Amniotic epithelial cell (primary cell): ENCODE results near the gene RPS16.
"Not testable (repeated sequence)": the region's sequence is repeated elsewhere in the genome, so short reads cannot be mapped to it uniquely, and the experiment has no call there.

Source experiments
- DNase-seq: peaks from one replicate; pipeline ENCODE4 v3.0.0-alpha.2; 2010; ENCODE audit warnings: low read depth

Gene RPS16

GRCh38 chr19:39435499-39436349, at the start of gene RPS16:
RPS16 (minus strand) TSS chr19:39435949; CDS start chr19:39435895, 54 bp downstream.
- peak; percentile 94 for DNase-seq

DNA sequence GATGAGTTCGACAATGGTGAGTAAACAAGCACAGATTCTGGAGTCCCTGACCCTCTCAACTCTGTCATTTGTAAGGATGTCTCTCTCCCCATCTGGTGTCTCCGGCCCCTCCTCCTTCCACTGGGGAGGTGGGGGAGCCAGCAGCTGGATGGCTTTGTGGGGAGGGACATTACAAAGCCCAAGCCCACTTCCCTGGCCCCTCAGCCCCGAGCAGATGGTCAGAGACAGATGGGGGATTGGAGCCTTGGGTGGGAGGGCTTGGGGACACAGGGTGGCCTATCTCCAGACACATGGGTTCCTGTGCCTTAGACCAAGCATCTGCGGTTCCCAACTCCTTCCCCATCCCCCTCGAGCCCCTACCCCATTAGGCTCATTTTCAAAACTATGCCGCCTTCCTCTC, 47.4 kb upstream of the RPS16 start:
- DNase-seq: no peak

GRCh38 chr19:39481676-39482075, 45.9 kb upstream of the RPS16 start:
- DNase-seq: no peak

DNA sequence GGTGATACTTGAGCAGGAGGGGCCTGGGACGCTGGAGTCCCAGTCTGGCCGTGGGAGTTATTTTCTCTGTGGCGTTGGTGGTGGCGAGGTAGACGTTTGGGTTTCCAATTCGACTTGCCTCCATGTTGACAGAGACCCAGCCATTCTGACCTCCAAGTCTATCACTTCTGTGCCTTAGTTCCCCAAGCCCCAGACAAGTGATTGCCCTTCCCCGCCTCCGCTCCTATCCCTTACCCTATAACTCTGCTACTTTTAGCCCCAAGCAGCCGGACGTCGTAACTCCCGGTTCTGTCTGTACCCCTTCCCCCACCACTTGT, 45.4 kb upstream of the RPS16 start:
- no peak for DNase-seq

DNA sequence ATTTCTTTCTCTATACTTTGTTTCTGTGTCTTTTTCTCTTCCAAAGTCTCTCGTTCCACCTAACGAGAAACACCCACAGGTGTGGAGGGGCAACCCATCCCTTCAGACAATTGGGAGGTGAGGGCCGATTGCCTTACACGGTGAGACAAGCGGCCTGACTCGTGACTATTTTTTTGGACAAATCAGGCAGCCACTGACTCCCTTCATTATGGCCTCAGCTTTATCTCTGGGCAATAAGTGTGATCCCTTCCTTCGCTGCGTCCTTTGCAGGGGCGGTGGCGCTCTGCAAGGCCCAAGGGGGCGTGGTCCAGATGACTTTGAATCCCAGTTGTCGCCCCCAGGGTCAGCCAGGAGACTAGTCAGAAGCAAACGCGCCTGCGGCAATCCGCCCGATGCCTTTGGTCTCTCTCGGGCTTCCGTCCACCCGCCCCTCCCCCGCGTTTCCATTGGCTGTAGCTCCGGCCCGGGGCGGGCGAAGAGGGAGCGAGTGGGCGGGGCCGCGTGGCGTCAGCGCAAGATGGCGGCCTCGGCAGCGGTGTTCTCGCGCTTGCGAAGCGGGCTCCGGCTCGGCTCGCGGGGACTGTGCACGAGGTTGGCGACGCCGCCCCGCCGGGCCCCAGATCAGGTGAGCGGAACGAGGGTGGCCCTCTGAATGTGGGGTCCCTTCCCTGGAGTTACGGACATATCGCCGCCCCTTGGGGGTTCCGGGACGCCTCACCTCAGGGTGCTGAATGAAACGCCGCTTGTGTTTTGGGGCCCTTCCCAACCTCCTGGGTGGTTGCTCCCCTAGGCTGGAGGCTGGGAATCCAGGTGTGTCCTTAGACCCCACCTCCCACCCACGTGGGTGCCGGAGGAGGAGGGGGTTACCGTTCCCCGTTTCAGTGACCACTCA, 44.8 kb upstream of the RPS16 start, which contains the start of gene TIMM50:
TSS of gene TIMM50 (plus strand) at position 502 of the 892 bp plus-strand sequence. CDS start at position 518, 16 bp downstream.
- peak; percentile 84 for DNase-seq

DNA sequence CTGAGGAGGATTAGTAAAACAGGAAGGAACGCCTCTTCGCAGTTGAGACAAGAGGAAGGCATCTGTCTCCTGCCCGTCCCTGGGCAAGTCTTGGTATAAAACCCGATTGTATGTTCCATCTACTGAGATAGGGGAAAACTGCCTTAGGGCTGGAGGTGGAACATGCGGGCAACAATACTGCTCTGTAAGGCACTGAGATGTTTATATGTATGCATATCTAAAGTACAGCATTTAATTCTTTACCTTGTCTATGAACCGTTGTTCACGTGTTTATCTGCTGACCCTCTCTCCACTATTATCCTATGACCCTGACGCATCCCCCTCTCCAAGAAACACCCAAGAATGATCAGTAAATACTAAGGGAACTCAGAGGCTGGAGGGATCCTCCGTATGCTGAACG, 44.2 kb upstream of the RPS16 start:
- DNase-seq: no peak

- not testable (repeated sequence) for DNase-seq
Observed at GRCh38 chr19:39479319-39479801, 43.6 kb upstream of the RPS16 start.

DNA sequence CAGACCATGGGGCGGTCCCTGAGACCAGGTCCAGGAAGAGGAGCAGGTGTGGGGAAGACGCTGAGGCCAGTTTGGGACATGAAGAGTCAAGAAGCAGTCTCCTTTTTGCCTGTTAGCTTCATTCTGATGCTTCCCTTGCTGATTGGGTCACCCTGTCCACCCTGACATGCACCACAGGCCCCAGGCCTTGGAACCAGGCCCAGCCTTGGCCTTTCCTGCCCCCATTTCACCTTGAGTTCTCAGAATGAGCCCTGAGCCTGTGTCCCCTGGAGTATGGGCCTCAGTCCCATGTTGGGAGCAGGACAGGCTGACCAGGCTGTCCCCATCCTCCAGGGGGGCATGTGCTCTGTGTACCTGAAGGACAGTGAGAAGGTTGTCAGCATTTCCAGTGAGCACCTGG, 40.0 kb upstream of the RPS16 start:
- DNase-seq: no peak

DNA sequence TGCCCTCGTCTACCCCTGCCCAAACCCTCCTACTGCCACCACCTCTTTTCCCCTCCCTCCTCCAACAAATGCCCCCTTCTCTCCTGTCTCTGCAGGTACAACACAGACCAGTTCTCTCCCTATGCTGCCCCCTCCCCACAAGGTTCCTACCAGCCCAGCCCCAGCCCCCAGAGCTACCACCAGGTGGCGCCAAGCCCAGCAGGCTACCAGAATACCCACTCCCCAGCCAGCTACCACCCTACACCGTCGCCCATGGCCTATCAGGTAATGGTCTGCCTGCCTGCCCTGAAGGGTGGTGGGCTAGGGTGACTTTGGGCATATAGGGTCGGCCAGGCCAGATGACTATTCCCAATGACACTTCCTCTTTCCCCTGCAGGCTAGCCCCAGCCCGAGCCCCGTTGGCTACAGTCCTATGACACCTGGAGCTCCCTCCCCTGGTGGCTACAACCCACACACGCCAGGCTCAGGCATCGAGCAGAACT, 38.4 kb upstream of the RPS16 start:
- DNase-seq: peak; percentile 32

DNA sequence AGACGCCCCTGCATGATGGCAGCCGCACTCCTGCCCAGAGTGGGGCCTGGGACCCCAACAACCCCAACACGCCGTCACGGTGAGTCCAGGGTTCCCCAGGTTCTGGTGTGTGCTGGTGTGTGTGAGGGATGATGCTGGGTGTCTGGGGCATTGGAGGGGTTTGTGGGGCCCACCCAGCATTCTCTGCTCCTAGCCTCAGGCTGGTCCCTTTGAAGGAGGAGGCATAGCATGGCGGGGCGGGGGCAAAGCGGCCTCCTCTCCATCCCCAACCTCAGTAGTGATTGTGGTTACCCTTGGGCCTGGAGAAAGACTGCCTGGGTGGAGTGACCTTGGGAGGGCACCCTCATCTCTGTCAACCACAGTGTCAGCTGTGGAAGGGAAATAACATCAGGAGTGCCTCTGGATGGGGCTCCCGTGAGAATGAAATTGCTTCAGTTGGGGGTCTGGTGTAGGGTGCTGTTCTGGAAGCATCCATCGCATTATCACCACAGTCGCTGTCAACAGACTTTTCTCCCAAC, 37.8 kb upstream of the RPS16 start:
- DNase-seq: no peak

- DNase-seq: no peak
Observed at GRCh38 chr19:39472746-39473442, 37.1 kb upstream of the RPS16 start.

- no peak for DNase-seq
Observed at GRCh38 chr19:39471756-39472536, 36.2 kb upstream of the RPS16 start.

- DNase-seq: peak; percentile 60
Observed at GRCh38 chr19:39470724-39471339, 35.1 kb upstream of the RPS16 start.

GRCh38 chr19:39469567-39469966, 33.8 kb upstream of the RPS16 start:
- no peak for DNase-seq

- DNase-seq: no peak
Observed at GRCh38 chr19:39469036-39469435, 33.3 kb upstream of the RPS16 start.

DNA sequence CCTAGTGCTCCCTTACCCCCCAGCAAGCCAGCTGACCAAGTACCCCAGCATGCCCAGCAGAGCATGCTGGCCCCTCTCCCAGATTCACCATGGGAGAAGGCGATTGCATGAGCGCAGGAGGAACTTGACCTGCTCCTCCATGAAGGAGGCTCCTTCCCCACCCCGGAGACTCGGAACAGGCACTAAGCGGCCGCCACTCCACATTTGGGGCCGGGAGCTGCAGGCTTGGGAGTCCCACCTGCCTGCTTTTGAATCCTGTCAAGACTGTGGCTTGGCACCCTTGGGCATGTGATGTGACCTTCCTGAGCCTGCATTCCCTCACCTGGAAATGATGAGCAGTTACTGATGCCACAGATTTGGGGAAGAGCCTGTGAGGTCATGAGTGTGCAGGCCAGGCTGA, 32.2 kb upstream of the RPS16 start:
- no peak for DNase-seq

GRCh38 chr19:39465956-39466747, 30.4 kb upstream of the RPS16 start:
- no peak for DNase-seq

- DNase-seq: no peak
Observed at GRCh38 chr19:39463403-39463802, 27.7 kb upstream of the RPS16 start.

DNA sequence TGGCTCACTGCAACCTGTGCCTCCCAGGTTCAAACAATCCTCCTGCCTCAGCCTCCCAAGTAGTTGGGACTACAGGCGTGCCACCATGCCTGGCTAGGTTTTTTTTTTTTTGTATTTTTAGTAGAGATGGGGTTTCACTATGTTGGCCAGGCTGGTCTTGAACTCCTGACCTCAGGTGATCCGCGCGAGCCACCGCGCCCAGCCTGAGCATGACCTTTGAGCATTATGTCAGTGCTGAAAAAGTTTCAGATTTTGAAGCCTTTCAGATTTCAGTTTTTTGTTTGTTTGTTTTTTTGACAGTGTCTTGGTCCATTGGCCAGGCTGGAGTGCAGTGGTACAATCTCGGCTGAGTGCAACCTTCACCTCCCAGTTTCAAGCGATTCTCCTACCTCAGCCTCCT, 15.5 kb upstream of the RPS16 start:
- not testable (repeated sequence) for DNase-seq
